H1 (cell line): Measurements from ENCODE around the gene CHD5. TPM values are rescaled to one million over a fixed set of nuclear protein-coding genes. Genes with fewer than 3 reads are reported as not detected.

Experiments
- CTCF ChIA-PET: fragments of 300-600 bp; sonication (Branson Sonifier 250); formaldehyde crosslinking; loops from one replicate; lab custom pipeline; 2021; ENCODE audit not compliant: partially characterized antibody; lab: Charles Lee
- POLR2A ChIA-PET: fragments of 300-600 bp; sonication (Branson Sonifier 250); formaldehyde crosslinking; loops from one replicate; lab custom pipeline; 2021; ENCODE audit warnings: inconsistent platforms; ENCODE audit not compliant: partially characterized antibody; lab: Charles Lee
- DNase-seq, 2 experiments: peaks; one replicate each; pipeline versions ENCODE4 v3.0.0 to v3.0.0-alpha.2; 2010 to 2022; ENCODE audit warnings: low spot score in 2 of 2, low read depth in 1 of 2, mixed read lengths in 1 of 2
- FAIRE-seq: peaks from 2 replicates; lab custom pipeline; 2011; peaks lifted over from hg19 to GRCh38; lab: Jason Lieb, UNC
- H2AFZ ChIP-seq: 2 replicates; pipeline ENCODE4 v1.8.1; 2012; ENCODE audit warnings: low read length, inconsistent platforms
- H2AK5ac ChIP-seq: 2 replicates; pipeline ENCODE4 v1.6.1; 2013; ENCODE audit warnings: low read depth, low read length
- H2BK120ac ChIP-seq: replicated peaks from 2 replicates; pipeline ENCODE3; 2013; ENCODE audit warnings: low read depth, low read length, inconsistent platforms
- H2BK12ac ChIP-seq: 2 replicates; pipeline ENCODE4 v1.6.1; 2013; ENCODE audit warnings: low read depth, low read length
- H2BK15ac ChIP-seq: 2 replicates; pipeline ENCODE4 v1.6.1; 2013; ENCODE audit warnings: low read length
- H2BK20ac ChIP-seq: 2 replicates; pipeline ENCODE4 v1.6.1; 2013; ENCODE audit warnings: low read length
- H2BK5ac ChIP-seq: 2 replicates; pipeline ENCODE4 v1.6.1; 2013; ENCODE audit warnings: low read depth, low read length
- H3K14ac ChIP-seq: 2 replicates; pipeline ENCODE4 v1.6.1; 2013; ENCODE audit warnings: inconsistent platforms; ENCODE audit not compliant: insufficient read length
- H3K18ac ChIP-seq: 2 replicates; pipeline ENCODE4 v1.6.1; 2013; ENCODE audit warnings: low read length; ENCODE audit errors: extremely low read depth
- H3K23ac ChIP-seq: 2 replicates; pipeline ENCODE4 v1.6.1; 2013; ENCODE audit warnings: inconsistent platforms; ENCODE audit not compliant: insufficient read length
- H3K23me2 ChIP-seq: 2 replicates; pipeline ENCODE4 v1.6.1; 2013; ENCODE audit warnings: low read depth, low read length
- H3K27ac ChIP-seq: 2 replicates; pipeline ENCODE4 v1.6.1; 2011; ENCODE audit warnings: low read depth, low read length, inconsistent platforms
- H3K27me3 ChIP-seq, 4 experiments: replicated peaks in 1 of 4; 1 replicate in 1 of 4; 2 replicates in 3 of 4; pipeline versions ENCODE4 v1.6.1 to v1.8.1; 2011 to 2013; ENCODE audit warnings: low read length in 3 of 4, mild to moderate bottlenecking in 3 of 4, inconsistent platforms in 2 of 4, mixed read lengths in 2 of 4, moderate library complexity in 1 of 4; ENCODE audit not compliant: control insufficient read depth in 3 of 4, insufficient read depth in 3 of 4; ENCODE audit errors: extremely low read depth in 1 of 4
- H3K36me3 ChIP-seq, 4 experiments: 2 replicates each; pipeline versions ENCODE4 v1.6.1 to v1.8.1; 2011 to 2013; ENCODE audit warnings: mild to moderate bottlenecking in 4 of 4, low read length in 3 of 4, moderate library complexity in 2 of 4, control low read depth in 1 of 4, inconsistent platforms in 1 of 4; ENCODE audit not compliant: insufficient read depth in 4 of 4, control insufficient read depth in 2 of 4
- H3K4ac ChIP-seq: replicated peaks from 2 replicates; pipeline ENCODE3; 2013; ENCODE audit warnings: low read length, low read depth, mixed read lengths, inconsistent platforms; ENCODE audit not compliant: insufficient read length
- H3K4me1 ChIP-seq, 4 experiments: replicated peaks in 1 of 4; 1 replicate in 1 of 4; 2 replicates in 3 of 4; pipeline versions ENCODE4 v1.6.1 to v1.8.1; 2011 to 2013; ENCODE audit warnings: low read length in 3 of 4, inconsistent platforms in 2 of 4, mixed read lengths in 1 of 4; ENCODE audit not compliant: insufficient read depth in 4 of 4, control insufficient read depth in 3 of 4
- H3K4me2 ChIP-seq, 2 experiments: 2 replicates each; pipeline versions ENCODE4 v1.6.1 to v1.8.1; 2011 to 2013; ENCODE audit warnings: low read depth in 2 of 2, low read length in 2 of 2, control low read depth in 1 of 2, inconsistent platforms in 1 of 2, mild to moderate bottlenecking in 1 of 2; ENCODE audit not compliant: insufficient read depth in 1 of 2
- H3K4me3 ChIP-seq, 4 experiments: fragments of 200-600, 300-600 bp in 1 of 4; sonication (generic), shearing (Covaris generic), sonication (Bioruptor Twin) in 1 of 4; 2 replicates each; pipeline versions ENCODE4 v1.5.1 to v1.8.1; 2011 to 2016; ENCODE audit warnings: low read length in 4 of 4, low read depth in 3 of 4, control low read depth in 2 of 4, inconsistent platforms in 2 of 4, mild to moderate bottlenecking in 2 of 4, mixed read lengths in 1 of 4, moderate library complexity in 1 of 4; ENCODE audit not compliant: insufficient read depth in 2 of 4; ENCODE audit errors: extremely low read depth in 1 of 4
- H3K56ac ChIP-seq: replicated peaks from 2 replicates; pipeline ENCODE3; 2013; ENCODE audit warnings: low read depth, mild to moderate bottlenecking, mixed read lengths, low read length, inconsistent platforms; ENCODE audit not compliant: insufficient read length
- H3K79me1 ChIP-seq: 2 replicates; pipeline ENCODE4 v1.6.1; 2013; ENCODE audit warnings: low read depth, low read length, control low read depth
- H3K79me2 ChIP-seq, 2 experiments: 2 replicates each; pipeline versions ENCODE4 v1.6.1 to v1.8.1; 2012 to 2013; ENCODE audit warnings: low read length in 2 of 2, mild to moderate bottlenecking in 2 of 2, inconsistent platforms in 1 of 2; ENCODE audit not compliant: insufficient read depth in 2 of 2, control insufficient read depth in 1 of 2
- H3K9ac ChIP-seq, 4 experiments: replicated peaks in 1 of 4; 1 replicate in 1 of 4; 2 replicates in 3 of 4; pipeline versions ENCODE4 v1.6.1 to v1.8.1; 2011 to 2013; ENCODE audit warnings: low read depth in 3 of 4, low read length in 3 of 4, control low read depth in 2 of 4, mild to moderate bottlenecking in 2 of 4, moderate library complexity in 2 of 4, inconsistent platforms in 1 of 4; ENCODE audit errors: extremely low read depth in 1 of 4
- H3K9me3 ChIP-seq, 2 experiments: 2 replicates each; pipeline versions ENCODE4 v1.6.1 to v1.8.1; 2012 to 2013; ENCODE audit warnings: mild to moderate bottlenecking in 2 of 2, moderate library complexity in 2 of 2, control low read depth in 1 of 2, inconsistent platforms in 1 of 2, low read depth in 1 of 2, low read length in 1 of 2, mixed read lengths in 1 of 2; ENCODE audit not compliant: insufficient read depth in 2 of 2
- H4K20me1 ChIP-seq, 2 experiments: replicated peaks in 1 of 2; 2 replicates each; pipeline versions ENCODE3 to v1.8.1; 2011 to 2013; ENCODE audit warnings: inconsistent platforms in 2 of 2, low read length in 2 of 2, mild to moderate bottlenecking in 1 of 2; ENCODE audit not compliant: insufficient read depth in 2 of 2, control insufficient read depth in 1 of 2
- H4K5ac ChIP-seq: 2 replicates; pipeline ENCODE4 v1.6.1; 2013; ENCODE audit warnings: low read length, low read depth, mixed read lengths, inconsistent platforms; ENCODE audit not compliant: insufficient read length
- H4K8ac ChIP-seq: 2 replicates; pipeline ENCODE4 v1.8.0; 2013; ENCODE audit warnings: mild to moderate bottlenecking, moderate library complexity, low read length, inconsistent platforms; ENCODE audit not compliant: insufficient read depth; ENCODE audit errors: extremely low read depth
- H4K91ac ChIP-seq: replicated peaks from 2 replicates; pipeline ENCODE3; 2013; ENCODE audit warnings: low read length, mixed read lengths, inconsistent platforms; ENCODE audit not compliant: insufficient read length
- BACH1 ChIP-seq: IDR thresholded peaks from 2 replicates; pipeline ENCODE4 v1.6.1; 2012; ENCODE audit warnings: low read length, improper control_type of control experiment
- CBX5 ChIP-seq: fragments of 300-800, 300-1000 bp; sonication (generic); IDR thresholded peaks from 2 replicates; pipeline ENCODE4 v1.7.1; 2016; ENCODE audit warnings: antibody characterized with exemption, low read length, low read depth
- CREB1 ChIP-seq: IDR thresholded peaks from 2 replicates; pipeline ENCODE4 v1.6.1; 2012; ENCODE audit warnings: inconsistent platforms
- EGR1 ChIP-seq: IDR thresholded peaks from 2 replicates; pipeline ENCODE4 v1.6.1; 2011; ENCODE audit warnings: low read depth, low read length, borderline replicate concordance
- FOSL1 ChIP-seq: IDR thresholded peaks from 2 replicates; pipeline ENCODE4 v1.6.1; 2011; ENCODE audit warnings: mild to moderate bottlenecking, low read depth, low read length, moderate library complexity; ENCODE audit not compliant: insufficient read depth
- GTF2F1 ChIP-seq: IDR thresholded peaks from 2 replicates; pipeline ENCODE4 v1.6.1; 2012; ENCODE audit warnings: low read depth, low read length, improper control_type of control experiment, borderline replicate concordance
- JUN ChIP-seq: IDR thresholded peaks from 2 replicates; pipeline ENCODE4 v1.6.1; 2011; ENCODE audit warnings: low read depth, mild to moderate bottlenecking, improper control_type of control experiment, low read length
- KDM4A ChIP-seq: IDR thresholded peaks from one replicate; pipeline ENCODE4 v1.7.1; 2012; ENCODE audit warnings: low read depth, mild to moderate bottlenecking, moderate library complexity, low read length, inconsistent platforms; ENCODE audit not compliant: severe bottlenecking
- NANOG ChIP-seq: IDR thresholded peaks from 2 replicates; pipeline ENCODE4 v1.6.1; 2011; ENCODE audit warnings: low read length, low read depth, mild to moderate bottlenecking, inconsistent platforms; ENCODE audit not compliant: insufficient read depth, poor library complexity, severe bottlenecking
- RXRA ChIP-seq: IDR thresholded peaks from 2 replicates; pipeline ENCODE4 v1.6.1; 2011; ENCODE audit warnings: low read depth, mild to moderate bottlenecking, low read length, moderate library complexity; ENCODE audit not compliant: insufficient read depth
- WGBS, 2 experiments: shearing (Covaris generic) in 1 of 2; methylation state at CpG; one replicate each; pipeline versions ENCODE4 v1.1.6 to v1.1.7; 2013 to 2015; ENCODE audit warnings: low lambda C conversion rate in 2 of 2, mixed read lengths in 2 of 2, inconsistent platforms in 1 of 2, low coverage in 1 of 2, missing lambda C conversion rate in 1 of 2; ENCODE audit not compliant: insufficient replicate concordance in 2 of 2, insufficient coverage in 1 of 2, insufficient read length in 1 of 2; ENCODE audit errors: extremely low coverage in 1 of 2, missing lambda C conversion rate in 1 of 2; 5-methylcytosine and 5-hydroxymethylcytosine counted together
- polyA plus RNA-seq, 7 experiments: library from polyadenylated mRNA; depleted of rRNA in 3 of 7; stranded (reverse) in 5 of 7; unstranded in 2 of 7; fragments of >200 nt in 5 of 7; fragments of 200-250 nt in 2 of 7; gene quantifications; 1 replicate in 5 of 7; 2 replicates in 1 of 7; 4 replicates in 1 of 7; pipeline versions ENCODE4 v1.2.1 to v1.2.3, GENCODE V29; 2011 to 2013; ENCODE audit warnings: missing spikeins in 2 of 7, mixed read lengths in 2 of 7
- total RNA-seq: library from RNA; stranded (reverse); fragmentation: NEBNext Ultra II Directional; extraction: Animal tissue kit (Norgen Biotek cat#: 25700); gene quantifications from 2 replicates; pipeline ENCODE4 v1.2.1, GENCODE V29; 2021
- TF ChIP-seq, protein P1 (sequence below): IDR thresholded peaks from 2 replicates; pipeline ENCODE4 v1.6.1; 2012; ENCODE audit warnings: low read length, inconsistent platforms

The CHD5 gene
- total and polyA plus RNA-seq, 2 of the 8 experiments (the other 6 are each of a cell fraction or from before 2014, with no cell fraction given), result 0.42 to 1.8 TPM

DNA sequence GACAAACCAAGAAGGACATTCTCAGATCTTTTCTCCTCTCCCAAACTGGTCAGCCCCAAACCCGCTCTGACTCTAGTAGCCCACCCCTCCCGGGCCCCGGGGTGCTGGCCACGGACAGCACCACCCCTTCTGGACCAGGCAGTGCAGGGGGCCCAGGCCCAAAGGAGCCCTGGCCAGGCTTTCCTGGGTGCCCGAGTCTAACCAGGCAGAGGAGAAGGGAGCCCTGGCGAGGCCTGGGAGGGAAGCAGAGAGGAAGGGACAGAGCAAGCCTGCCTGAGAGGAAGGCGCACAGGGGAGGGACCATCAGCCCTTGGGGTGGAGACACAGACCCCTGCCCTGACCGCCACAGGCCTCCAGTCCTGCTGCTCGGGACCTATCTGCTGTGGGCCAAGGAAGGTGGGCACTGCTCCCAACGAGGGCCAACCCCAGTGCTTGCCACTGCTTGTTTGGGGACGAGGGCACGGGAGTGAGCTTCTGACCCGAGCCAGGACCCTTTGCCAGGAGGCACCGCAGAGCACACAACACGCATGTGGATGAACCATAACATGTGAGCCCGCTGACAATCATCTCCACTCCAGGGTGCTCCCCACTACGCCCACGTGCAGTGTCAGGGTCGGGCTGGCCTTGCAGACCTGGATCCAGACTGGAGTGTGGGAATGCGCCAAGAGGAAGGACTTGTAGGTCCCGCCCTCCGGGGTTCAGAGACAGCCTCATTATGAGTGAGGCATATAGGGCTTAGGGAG, 76.8 kb downstream of the CHD5 start:
- ChIA-PET CTCF (interaction anchor here (0.6 to 3.7 kb wide), 8 partner anchors 8 to 228 kb away, joined by 3 to 17 read pairs (median 4); no protein-coding TSS in a partner anchor), POLR2A (interaction anchor here (0.6 to 1.0 kb wide), 2 partner anchors 41 to 58 kb away, joined by 3 read pairs; no protein-coding TSS in a partner anchor)
- WGBS, 2 experiments, result 88% methylated on average over 20 of the region's 22 CpGs; no CpG with 5 or more reads in 1 of the 2 experiments
- Histone ChIP-seq H3K4me3 (no peak overlapping the region), H3K14ac (no peak overlapping the region), H2AK5ac (no peak overlapping the region), H4K91ac (no peak overlapping the region), H3K27me3 (no peaks in the 10 kb centered on the region; a peak in 1 of 7 replicates), H4K5ac (no peak overlapping the region), H2BK12ac (no peak overlapping the region), H3K79me1 (no peaks in the 10 kb centered on the region), H3K4me1 (no peaks in the 10 kb centered on the region; a peak in 1 of 7 replicates), H3K23me2 (peaks cover 15% of the 10 kb centered on the region; the same call in 1 of the 2 replicates), H2BK15ac (no peak overlapping the region), H3K4me2 (no peak overlapping the region), H3K23ac (no peak overlapping the region), H3K4ac (no peak overlapping the region), H2BK5ac (no peak overlapping the region), H3K79me2 (no peaks in the 10 kb centered on the region), H2AFZ (no peak overlapping the region), H2BK120ac (no peak overlapping the region), H4K20me1 (peaks cover 0 to 2% of the 10 kb centered on the region in 2 experiments), H2BK20ac (no peak overlapping the region), H3K18ac (no peak overlapping the region), H3K9ac (no peak overlapping the region), H4K8ac (peak overlapping the region; percentile 88), H3K36me3 (no peaks in the 10 kb centered on the region), H3K27ac (no peak overlapping the region), H3K56ac (no peak overlapping the region), H3K9me3 (no peaks in the 10 kb centered on the region)
- FAIRE-seq, result no peak
- DNase-seq, result no peak
- TF ChIP-seq RXRA (no peak), BACH1 (no peak), JUN (no peak), CBX5 (no peak), KDM4A (no peak), GTF2F1 (no peak), EGR1 (no peak), CREB1 (no peak), FOSL1 (no peak), NANOG (no peak)
- TF ChIP-seq, protein P1, sequence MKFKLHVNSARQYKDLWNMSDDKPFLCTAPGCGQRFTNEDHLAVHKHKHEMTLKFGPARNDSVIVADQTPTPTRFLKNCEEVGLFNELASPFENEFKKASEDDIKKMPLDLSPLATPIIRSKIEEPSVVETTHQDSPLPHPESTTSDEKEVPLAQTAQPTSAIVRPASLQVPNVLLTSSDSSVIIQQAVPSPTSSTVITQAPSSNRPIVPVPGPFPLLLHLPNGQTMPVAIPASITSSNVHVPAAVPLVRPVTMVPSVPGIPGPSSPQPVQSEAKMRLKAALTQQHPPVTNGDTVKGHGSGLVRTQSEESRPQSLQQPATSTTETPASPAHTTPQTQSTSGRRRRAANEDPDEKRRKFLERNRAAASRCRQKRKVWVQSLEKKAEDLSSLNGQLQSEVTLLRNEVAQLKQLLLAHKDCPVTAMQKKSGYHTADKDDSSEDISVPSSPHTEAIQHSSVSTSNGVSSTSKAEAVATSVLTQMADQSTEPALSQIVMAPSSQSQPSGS, result no peak
